Endometrial microvascular endothelial cells (primary cell): ENCODE data around the gene VEGFB. TPM values are rescaled to one million over a fixed set of nuclear protein-coding genes. Genes with fewer than 3 reads are reported as not detected.

Source experiments
- in situ Hi-C: cut with HindIII; loops from 2 replicates; pipeline ENCODE4 v1.10.0; 2017; ENCODE audit warnings: low sequenced_read_pairs, low pct_unique_long_range_greater_than_20kb; ENCODE audit errors: inconsistent ontology term
- total RNA-seq: library from RNA; depleted of rRNA; stranded (reverse); fragments of >200 nt; gene quantifications from one replicate; pipeline ENCODE4 v1.2.3, GENCODE V29; 2015; ENCODE audit errors: inconsistent ontology term

VEGFB gene
- total RNA-seq, 1 donor from 2014 or later, result 44.2 TPM

DNA sequence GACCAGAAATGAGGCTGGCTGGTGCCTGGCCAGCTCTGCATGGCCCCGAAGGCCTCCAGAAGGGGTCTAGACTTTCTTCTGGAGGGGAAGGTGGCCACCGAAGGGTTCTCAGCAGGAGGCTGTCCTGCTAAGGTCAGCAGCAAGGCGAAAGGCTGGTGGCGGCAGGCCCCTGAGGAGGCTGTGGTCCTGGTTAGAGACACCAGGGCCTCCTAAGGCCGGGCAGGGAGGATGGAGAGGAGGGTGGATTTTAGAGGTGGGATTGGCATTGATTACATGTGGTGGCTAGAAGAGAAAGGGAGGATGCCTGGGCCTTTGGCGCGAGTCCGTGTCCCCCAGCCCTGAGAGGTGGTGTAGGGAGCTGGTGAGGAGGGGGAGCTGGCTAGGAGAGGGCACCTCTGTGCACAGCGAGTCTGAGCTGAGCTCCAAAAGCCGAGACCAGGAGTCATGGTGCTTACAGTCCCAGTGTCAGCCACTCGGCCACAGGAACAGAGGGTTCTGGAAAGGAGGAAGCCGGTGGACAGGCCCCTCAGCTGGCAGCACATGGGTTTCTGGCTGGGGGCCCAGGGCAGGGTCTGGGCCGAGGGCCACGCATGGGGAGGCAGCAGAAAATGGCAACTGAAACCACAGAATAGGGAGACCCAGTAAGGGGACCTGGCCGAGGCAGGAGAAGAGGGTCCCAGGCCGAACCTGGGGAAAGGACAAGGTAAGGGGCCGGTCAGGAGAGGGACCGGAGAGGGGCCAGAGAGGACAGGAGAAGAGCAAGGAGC lies 25.4 kb upstream of the VEGFB start:
- in situ Hi-C loops, result loop anchor here (10.0 kb wide), 1 partner anchor 204 kb away; no protein-coding TSS in a partner anchor

DNA sequence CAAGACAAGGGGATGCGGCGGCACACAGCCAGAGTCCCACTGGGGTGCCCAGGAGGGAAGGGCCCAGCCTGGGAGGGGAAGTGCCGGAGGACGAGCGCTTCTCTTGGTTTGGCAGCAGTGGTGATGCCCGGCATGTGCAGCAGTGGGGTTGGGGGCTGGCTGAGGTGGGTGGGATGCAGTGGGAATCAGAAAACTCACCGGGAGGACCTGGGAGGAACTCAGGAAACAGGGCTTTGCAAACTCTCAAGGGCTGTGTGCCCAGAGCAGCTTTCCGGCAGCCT lies 24.9 kb upstream of the VEGFB start:
- in situ Hi-C loops, result loop anchor here (10.0 kb wide), 1 partner anchor 205 kb away; no protein-coding TSS in a partner anchor

DNA sequence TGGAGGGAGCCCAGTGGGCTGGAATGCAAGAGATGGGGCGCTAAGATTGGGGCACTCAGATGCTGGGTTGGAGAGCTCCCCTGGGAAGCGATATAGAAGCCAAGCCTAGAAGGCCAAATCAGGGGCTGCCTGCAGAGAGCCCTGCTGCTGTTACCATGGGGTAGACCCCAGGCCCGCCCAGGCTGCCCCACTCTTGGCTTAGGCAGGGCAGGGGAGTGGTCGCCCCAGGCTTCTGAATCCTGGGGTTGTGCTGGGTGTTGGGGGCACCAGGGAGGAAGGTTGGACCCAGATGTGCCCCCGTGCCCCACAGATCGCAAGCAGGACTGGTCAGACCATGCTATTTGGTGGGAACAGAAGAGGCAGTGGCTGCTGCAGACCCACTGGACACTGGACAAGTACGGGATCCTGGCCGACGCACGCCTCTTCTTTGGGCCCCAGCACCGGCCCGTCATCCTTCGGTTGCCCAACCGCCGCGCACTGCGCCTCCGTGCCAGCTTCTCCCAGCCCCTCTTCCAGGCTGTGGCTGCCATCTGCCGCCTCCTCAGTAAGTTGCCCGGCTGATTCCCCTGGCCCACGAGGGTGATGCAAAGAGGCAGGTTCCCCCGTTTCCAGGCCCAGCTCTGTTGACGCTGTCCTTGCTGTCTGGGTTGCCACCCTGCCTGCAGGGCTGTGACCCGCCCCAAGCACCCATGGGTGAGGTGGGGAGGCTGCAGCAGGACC lies 23.9 kb upstream of the VEGFB start:
- in situ Hi-C loops, result no loop called here

DNA sequence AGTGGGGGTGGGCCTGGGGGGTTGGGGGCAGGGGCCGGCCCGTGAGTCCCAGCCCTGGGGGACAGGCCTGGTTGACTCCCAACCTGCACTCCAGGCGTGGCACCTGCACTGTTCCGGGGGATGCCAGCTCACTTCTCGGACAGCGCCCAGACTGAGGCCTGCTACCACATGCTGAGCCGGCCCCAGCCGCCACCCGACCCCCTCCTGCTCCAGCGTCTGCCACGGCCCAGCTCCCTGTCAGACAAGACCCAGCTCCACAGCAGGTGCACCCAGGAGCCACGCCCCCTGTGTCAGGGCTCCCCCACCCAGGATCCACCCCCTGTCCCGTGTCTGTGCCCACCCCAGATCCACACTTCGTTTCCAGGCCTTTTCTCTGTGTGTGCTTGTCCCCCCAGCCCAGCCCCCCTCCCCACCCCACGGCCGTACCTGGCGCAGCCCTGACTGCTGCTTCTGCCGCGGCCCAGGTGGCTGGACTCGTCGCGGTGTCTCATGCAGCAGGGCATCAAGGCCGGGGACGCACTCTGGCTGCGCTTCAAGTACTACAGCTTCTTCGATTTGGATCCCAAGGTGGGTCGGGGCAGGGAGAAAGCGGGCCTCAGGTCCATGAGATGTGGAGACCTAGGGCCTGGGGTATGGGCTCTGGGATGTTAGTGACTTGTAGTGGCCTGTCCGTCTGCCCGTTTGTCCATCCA lies 23.1 kb upstream of the VEGFB start:
- in situ Hi-C loops, result no loop called here

DNA sequence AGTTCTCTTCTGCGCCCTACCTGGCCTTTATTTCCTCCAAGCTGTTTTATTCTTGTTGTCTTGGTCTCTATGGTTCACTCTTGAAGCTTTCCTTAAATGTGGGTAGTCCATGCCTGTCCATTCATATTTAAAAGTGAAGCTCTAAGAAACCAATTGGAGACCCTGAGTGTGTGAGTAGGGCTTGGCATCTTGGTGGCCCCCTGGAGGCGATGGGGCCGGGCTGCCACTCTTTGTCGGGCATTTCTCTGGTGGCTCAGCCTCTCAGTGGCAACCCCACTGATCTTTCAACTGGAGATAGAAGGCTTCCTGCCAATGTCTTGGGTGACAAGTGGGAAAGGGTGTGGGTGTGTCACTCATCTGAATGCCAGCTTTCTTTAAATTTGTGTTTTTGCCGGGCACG lies 17.5 kb upstream of the VEGFB start:
- in situ Hi-C loops, result no loop called here

DNA sequence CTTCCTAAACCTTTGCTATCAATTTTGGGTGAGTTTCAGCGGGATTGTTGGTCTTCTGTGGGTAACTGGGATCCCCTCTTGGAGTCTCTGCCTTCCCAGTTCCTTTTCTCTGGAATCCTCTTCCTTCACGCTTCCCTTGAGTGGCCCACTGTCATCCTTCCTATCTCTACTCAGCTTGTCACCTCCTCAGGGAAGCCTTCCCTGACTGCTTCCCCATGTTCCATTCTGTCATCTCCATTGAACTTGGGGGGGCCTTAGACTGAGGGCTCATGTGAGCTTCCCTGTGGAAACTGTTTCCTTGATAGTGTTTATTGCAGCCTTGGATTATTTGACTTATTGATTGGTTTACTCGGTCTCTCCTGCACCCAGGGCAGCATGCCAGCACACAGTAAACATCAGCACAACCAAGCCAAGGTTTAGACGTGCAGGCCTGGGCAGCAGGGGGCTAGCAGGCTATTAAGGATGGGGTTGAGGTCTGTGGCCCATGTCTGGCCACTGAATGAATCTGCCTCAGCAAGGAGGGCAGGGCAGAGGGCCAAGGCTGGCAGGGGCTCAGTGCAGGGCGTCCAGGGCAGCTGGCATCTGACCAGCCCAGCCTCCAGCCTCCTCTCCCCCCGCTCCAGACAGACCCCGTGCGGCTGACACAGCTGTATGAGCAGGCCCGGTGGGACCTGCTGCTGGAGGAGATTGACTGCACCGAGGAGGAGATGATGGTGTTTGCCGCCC lies 15.6 kb upstream of the VEGFB start:
- in situ Hi-C loops, result no loop called here

DNA sequence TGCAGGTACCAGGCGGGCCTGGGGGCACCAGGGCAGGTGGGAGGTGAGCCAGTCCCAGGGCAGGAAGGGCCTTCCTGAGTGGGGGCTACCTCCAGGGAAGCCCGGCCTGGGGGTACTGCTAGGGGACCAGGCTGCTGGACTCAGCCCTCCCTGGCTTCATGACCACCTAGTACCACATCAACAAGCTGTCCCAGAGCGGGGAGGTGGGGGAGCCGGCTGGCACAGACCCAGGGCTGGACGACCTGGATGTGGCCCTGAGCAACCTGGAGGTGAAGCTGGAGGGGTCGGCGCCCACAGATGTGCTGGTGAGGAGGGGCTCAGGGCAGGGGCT lies 15.1 kb upstream of the VEGFB start:
- in situ Hi-C loops, result no loop called here

DNA sequence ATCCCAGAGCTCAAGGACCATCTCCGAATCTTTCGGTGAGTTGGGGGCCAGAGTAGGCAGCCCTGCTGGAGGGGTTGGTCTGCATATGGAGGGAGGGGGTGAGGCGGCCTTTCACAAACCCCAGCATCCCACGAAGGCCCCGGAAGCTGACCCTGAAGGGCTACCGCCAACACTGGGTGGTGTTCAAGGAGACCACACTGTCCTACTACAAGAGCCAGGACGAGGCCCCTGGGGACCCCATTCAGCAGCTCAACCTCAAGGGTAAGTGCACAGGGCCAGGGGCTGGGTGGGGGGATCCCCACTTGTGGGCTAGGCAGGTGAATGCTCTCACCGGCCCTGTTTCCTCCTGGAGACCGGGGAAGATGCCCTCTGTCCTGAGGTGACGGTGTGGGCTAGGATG lies 14.6 kb upstream of the VEGFB start:
- in situ Hi-C loops, result no loop called here

DNA sequence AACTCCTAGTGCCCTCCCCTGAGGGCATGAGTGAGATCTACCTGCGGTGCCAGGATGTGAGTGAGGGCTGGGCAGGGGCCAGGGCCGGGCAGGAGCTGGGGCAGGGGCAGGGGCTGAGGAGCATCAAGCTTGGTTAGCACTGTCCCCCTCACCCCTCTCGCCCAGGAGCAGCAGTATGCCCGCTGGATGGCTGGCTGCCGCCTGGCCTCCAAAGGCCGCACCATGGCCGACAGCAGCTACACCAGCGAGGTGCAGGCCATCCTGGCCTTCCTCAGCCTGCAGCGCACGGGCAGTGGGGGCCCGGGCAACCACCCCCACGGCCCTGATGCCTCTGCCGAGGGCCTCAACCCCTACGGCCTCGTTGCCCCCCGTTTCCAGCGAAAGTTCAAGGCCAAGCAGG lies 14.1 kb upstream of the VEGFB start:
- in situ Hi-C loops, result no loop called here

DNA sequence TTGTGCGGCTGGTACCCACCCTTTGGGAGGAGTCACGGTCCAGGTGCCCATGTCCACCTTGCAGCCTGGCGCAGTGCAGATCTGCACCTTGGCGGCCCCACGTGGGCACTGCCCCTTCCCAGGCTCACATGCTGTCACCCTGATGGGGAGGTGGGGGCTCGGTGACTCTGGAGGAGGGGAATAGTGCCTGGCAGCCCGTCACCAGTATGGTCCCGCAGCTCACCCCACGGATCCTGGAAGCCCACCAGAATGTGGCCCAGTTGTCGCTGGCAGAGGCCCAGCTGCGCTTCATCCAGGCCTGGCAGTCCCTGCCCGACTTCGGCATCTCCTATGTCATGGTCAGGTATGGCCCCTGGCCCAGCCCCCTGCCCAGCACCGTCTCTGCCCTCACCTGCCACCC lies 13.6 kb upstream of the VEGFB start:
- in situ Hi-C loops, result no loop called here

DNA sequence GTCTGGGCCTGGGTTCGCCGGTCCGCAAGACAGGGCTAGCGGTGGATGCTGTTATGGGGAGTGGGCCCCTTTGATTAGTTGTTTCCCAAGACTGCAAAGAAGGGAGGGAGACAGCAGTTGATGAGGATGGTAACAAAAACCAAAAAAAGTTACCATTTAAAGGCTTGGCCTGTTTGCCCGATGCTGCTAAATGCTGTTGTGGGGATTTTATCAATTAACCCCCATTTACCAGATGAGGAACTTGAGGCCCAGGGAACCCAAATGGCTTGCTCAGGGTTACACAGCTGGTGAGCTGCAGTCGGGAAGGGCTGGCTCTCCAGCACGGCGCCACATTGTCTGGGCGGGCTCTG lies 11.8 kb upstream of the VEGFB start:
- in situ Hi-C loops, result no loop called here

DNA sequence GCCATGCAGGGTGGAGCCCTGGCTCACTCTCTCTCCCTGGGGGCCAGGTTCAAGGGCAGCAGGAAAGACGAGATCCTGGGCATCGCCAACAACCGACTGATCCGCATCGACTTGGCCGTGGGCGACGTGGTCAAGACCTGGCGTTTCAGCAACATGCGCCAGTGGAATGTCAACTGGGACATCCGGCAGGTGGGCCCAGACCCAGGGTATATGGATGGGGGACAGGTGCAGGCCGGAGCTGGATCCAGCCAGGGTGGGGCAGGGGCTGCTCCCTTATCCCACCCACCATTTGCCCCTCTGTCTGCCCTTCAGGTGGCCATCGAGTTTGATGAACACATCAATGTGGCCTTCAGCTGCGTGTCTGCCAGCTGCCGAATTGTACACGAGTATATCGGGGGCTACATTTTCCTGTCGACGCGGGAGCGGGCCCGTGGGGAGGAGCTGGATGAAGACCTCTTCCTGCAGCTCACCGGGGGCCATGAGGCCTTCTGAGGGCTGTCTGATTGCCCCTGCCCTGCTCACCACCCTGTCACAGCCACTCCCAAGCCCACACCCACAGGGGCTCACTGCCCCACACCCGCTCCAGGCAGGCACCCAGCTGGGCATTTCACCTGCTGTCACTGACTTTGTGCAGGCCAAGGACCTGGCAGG lies 11.3 kb upstream of the VEGFB start:
- in situ Hi-C loops, result no loop called here

DNA sequence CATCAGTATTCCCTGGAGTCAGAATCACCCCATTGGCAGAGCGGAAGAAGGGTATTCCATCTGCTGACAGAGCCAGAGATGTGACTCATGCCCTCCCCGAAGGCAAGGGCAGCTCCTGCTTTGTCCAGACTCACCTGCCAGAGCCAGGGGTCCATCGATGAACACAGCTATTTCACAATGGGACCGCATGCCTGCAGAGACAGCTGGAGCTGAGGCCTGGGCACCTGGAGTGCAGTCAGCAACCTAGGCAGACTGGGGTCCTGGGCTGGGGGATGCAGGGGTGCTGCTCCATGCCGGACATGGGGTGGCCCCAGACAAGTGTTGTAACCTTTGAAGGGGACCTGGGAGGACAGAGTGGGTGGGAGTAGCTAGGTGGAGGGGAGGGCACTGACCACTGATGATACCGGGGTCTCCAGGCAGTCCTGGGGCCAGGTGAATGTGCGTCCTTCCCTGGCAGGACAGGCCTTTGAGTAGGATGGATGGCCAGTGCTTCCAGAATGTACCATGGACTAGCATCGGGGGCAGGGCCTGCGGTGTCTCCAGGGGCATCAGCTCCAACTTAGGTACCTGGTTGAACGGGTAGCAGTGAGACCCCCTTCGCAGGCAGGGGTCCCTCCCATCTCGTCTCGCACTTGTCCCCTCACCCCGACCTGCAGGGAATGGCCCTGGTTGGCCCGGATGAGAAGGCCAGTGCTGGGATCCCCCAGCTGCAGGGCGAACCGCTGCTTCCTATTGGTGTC lies 10.1 kb upstream of the VEGFB start:
- in situ Hi-C loops, result no loop called here

DNA sequence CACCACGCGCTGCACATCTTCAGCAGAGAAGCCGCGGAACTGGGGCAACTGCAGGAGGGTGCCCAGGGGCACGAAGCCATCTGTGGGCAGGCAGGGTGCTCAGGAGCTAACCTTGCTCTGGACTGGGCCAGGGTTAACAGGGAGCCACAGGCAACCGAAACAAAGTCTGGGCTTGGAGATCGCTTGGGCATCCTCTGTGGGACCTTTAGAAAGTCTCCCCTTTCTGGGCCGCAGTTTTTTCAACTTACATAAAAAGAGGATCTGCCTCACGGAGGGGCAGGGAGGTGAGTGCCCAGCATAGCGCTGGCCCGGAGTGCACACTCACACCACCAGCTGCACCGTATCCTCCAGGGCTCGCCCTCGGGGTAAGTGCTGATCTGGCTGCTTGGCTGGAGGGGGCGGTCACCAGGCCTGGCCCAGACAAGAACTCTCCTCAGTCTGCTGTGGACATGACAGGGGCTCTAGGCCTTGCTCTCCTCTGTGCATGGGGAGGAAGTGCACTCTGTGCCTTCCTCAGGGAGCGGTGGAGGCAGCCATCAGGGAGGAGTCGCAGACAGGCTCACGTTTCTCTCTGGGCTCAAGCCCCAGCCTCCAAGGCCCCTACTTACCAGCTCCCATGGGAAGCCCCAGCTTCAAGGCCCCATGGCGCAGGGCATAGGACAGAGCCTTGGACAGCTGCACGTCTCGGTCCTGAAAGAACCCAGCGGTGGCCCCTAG lies 9.3 kb upstream of the VEGFB start:
- in situ Hi-C loops, result no loop called here

DNA sequence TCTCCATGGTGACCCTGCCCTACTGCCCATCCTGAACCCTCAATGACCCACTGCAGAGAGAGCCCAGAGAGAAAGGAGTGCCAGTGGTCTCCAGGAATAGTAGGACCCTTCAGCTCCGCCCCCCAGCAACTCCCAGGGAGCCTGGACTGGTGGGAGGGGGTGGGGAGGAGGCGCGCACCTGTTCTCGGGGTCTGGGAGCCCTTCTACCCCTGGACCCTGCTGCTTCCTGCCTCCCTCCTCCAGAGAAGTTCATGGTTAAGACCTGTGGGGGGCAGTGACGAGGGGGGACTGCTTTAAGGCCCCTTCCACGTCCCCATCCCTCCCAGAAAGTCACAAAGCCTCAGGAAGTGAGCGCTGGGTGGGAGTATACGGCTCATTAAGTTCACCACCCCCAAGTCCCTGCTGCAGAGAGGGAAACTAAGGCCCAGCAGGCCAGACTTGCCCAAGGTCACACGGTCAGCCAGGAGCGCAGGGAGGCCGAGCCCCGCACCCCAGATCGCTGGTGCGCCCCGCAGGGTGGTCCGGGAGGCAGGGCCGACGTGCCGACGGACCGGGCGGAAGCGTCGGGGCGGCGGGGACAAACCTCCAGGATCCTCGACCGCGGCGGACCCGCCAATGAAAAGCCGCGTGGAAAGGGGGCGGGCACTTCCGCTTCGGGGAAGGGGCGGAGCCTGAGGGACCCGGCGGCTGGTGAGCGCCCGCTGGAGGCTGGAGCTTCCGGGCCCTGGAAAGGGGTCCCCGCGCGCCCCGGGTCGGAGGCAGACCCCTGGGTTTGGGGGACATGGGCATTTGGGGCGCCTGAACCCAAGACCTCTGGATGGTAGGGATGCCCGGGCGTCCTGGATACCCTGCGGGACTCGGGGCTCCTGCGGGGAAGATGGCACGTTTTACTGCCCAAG lies 8.5 kb upstream of the VEGFB start, which contains the start of the genes NUDT22 and TRPT1:
Gene NUDT22 (plus strand): TSS at position 667 of the 899 bp plus-strand sequence. CDS start 379 bp downstream, outside the sequence.
Gene TRPT1 (minus strand): TSS at position 579 of the 899 bp plus-strand sequence. CDS start 326 bp downstream, at position 253.
- in situ Hi-C loops, result no loop called here

DNA sequence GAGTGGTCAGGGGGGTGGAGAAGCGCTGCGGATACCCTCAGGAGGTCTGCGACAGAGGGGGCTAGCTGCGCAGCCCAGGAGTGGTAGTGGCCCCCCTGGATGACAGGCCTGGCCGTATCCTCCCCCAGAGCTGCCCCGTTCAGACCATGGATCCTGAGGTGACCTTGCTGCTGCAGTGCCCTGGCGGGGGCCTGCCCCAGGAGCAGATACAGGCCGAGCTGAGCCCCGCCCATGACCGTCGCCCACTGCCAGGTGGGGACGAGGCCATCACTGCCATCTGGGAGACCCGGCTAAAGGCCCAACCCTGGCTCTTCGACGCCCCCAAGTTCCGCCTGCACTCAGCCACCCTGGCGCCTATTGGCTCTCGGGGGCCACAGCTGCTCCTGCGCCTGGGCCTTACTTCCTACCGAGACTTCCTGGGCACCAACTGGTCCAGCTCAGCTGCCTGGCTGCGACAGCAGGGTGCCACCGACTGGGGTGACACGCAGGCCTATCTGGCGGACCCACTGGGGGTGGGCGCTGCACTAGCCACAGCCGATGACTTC lies 7.8 kb upstream of the VEGFB start:
- in situ Hi-C loops, result no loop called here
